Mucosa of descending colon (tissue), 3 donors: ENCODE data around the gene CCDC14. TPM values are rescaled to one million over a fixed set of nuclear protein-coding genes. Genes with fewer than 3 reads are reported as not detected.

Experiments used
- ATAC-seq: fragments of 200-7000 bp; cut with Tn5 transposase; one replicate; pipeline ENCODE4 v1.9.1; 2020; ENCODE audit warnings: mild to moderate bottlenecking, moderate library complexity
- DNase-seq, 3 donors: peaks; one replicate each; pipeline ENCODE4 v3.0.0-alpha.2; 2020
- H3K36me3 ChIP-seq: fragments of 200-600 bp; one replicate; pipeline ENCODE4 v1.8.0; 2021; ENCODE audit warnings: low read depth, mild to moderate bottlenecking
- H3K4me1 ChIP-seq: fragments of 200-600 bp; one replicate; pipeline ENCODE4 v1.8.0; 2021; ENCODE audit warnings: low read depth, mild to moderate bottlenecking
- H3K4me3 ChIP-seq: fragments of 200-600 bp; one replicate; pipeline ENCODE4 v1.8.0; 2021; ENCODE audit warnings: mild to moderate bottlenecking
- H3K9me3 ChIP-seq: fragments of 200-600 bp; one replicate; pipeline ENCODE4 v1.8.0; 2021; ENCODE audit warnings: mild to moderate bottlenecking
- CTCF ChIP-seq: fragments of 200-600 bp; IDR thresholded peaks from one replicate; pipeline ENCODE4 v1.8.0; 2022; ENCODE audit warnings: antibody characterized with exemption, mild to moderate bottlenecking
- intact Hi-C, 2 donors: fragments of 100-400 bp; cut with DNase I in 1 of 2; cut with micrococcal nuclease in 1 of 2; formaldehyde crosslinking; loops; one replicate each; pipeline versions ENCODE4 v1.11.0 to v1.11.1; 2022; cut with DNase I, micrococcal nuclease
- total RNA-seq, 3 donors: library from RNA; stranded (reverse); fragmentation: NEBNext Ultra II Directional in 2 of 3; extraction: Animal tissue kit (Norgen Biotek cat#: 25700) in 2 of 3; gene quantifications; one replicate each; pipeline versions ENCODE4 v1.2.1 to v1.2.4, GENCODE V29; 2021 to 2023
- donor health status: DM: no; HTN: no; CAD: no; lungs with moderate emphysema.
- donor health status: DM: no; HTN: no; CAD: no.
- donor health status: DM: no; HTN: yes; CAD: no.

CCDC14 gene
- total RNA-seq, 3 donors from 2014 or later = 60.5 to 93.8 (median 62.8) TPM

DNA sequence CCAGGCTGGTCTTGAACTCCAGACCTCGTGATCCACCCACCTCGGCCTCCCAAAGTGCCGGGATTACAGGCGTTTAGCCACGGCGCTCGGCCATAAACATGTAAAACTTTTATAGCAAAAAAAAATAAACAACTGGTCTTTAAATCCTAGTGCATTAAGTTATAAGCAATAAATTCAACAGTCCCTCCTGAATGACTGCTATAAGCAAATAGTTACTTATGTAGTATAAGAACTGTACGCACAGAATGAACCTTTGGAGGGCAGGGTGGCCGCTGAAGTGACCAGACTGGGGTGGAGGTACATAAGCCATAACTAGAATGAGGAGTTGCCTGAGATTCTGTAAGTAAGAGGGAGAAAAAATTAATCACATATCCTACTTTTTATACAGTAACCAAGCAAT lies 12.6 kb downstream of the CCDC14 start:
- no peaks in the 10 kb centered on the region for H3K9me3 ChIP-seq
- no peak for TF ChIP-seq CTCF
- peaks cover 20% of the 10 kb centered on the region for H3K4me1 ChIP-seq
- intact Hi-C loops = no loop called here
- no peaks in the 10 kb centered on the region for H3K36me3 ChIP-seq
- DNase-seq = peak; percentile 19 to 48 (median 40)
- H3K4me3 ChIP-seq = no peak overlapping the region
- ATAC-seq = peak; percentile 69

- Histone ChIP-seq H3K36me3 (no peaks in the 10 kb centered on the region), H3K9me3 (no peaks in the 10 kb centered on the region), H3K4me3 (no peak overlapping the region), H3K4me1 (peaks cover 15% of the 10 kb centered on the region)
- no peak for TF ChIP-seq CTCF
- no peak for DNase-seq
- ATAC-seq = no peak
- intact Hi-C loops = no loop called here
These were observed 13.5 kb downstream of the CCDC14 start for GRCh38 chr3:123947482-123947881.

GRCh38 chr3:123941542-123941941 lies 19.5 kb downstream of the CCDC14 start:
- no peak for ATAC-seq
- Histone ChIP-seq H3K9me3 (no peaks in the 10 kb centered on the region), H3K4me1 (no peaks in the 10 kb centered on the region), H3K36me3 (no peaks in the 10 kb centered on the region), H3K4me3 (no peak overlapping the region)
- DNase-seq = no peak
- intact Hi-C loops = no loop called here
- TF ChIP-seq CTCF = no peak

DNA sequence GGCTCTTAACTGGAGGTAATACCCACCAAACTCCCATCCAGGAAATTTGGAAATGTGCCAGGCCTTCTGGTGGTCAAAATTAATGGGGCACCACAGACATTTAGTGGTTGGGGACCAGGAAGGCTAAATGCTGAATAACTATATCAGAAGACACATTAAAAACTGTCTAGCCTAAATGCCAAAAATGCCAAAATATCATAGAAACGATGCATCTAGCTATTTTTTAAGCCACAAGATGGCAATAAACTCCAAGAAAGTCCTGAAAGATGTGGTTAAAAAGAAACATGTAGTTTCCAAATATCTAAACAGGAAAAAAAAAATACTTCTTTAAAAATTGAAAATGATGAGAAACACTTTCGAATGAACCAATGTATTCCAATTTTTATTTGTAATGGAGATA lies 19.9 kb downstream of the CCDC14 start:
- no peak for DNase-seq
- no peak overlapping the region for H3K4me3 ChIP-seq
- H3K36me3 ChIP-seq = no peaks in the 10 kb centered on the region
- TF ChIP-seq CTCF = no peak
- no peaks in the 10 kb centered on the region for H3K4me1 ChIP-seq
- intact Hi-C loops = no loop called here
- ATAC-seq = no peak
- no peaks in the 10 kb centered on the region for H3K9me3 ChIP-seq

GRCh38 chr3:123939706-123940105 lies 21.3 kb downstream of the CCDC14 start:
- Histone ChIP-seq H3K9me3 (no peaks in the 10 kb centered on the region), H3K4me3 (no peak overlapping the region), H3K36me3 (no peaks in the 10 kb centered on the region), H3K4me1 (no peaks in the 10 kb centered on the region)
- peak; percentile 48 for ATAC-seq
- intact Hi-C loops = no loop called here
- no peak for DNase-seq
- no peak for TF ChIP-seq CTCF

- DNase-seq = no peak
- intact Hi-C loops = no loop called here
- Histone ChIP-seq H3K4me1 (no peaks in the 10 kb centered on the region), H3K36me3 (no peaks in the 10 kb centered on the region), H3K9me3 (no peaks in the 10 kb centered on the region), H3K4me3 (no peak overlapping the region)
- no peak for TF ChIP-seq CTCF
- ATAC-seq = peak; percentile 45
These were observed 24.6 kb downstream of the CCDC14 start for GRCh38 chr3:123936400-123936799.
